CD14-positive monocyte (primary cell): ENCODE results near the gene C1S. TPM values are rescaled to one million over a fixed set of nuclear protein-coding genes. Genes with fewer than 3 reads are reported as not detected.

Experiments
- DNase-seq, 3 donors: peaks; one replicate each; pipeline ENCODE4 v3.0.0-alpha.2; 2011 to 2022
- H2AFZ ChIP-seq: 2 replicates; pipeline ENCODE4 v1.6.0; 2012; ENCODE audit warnings: mild to moderate bottlenecking, low read depth, low read length, inconsistent platforms; ENCODE audit not compliant: insufficient read depth, poor library complexity, severe bottlenecking
- H3K27ac ChIP-seq, 2 donors: 1 replicate in 1 of 2; 2 replicates in 1 of 2; pipeline ENCODE4 v1.5.1; 2012 to 2013; ENCODE audit warnings: low read length in 2 of 2, control low read depth in 1 of 2, inconsistent platforms in 1 of 2, low read depth in 1 of 2, mild to moderate bottlenecking in 1 of 2
- H3K27me3 ChIP-seq, 2 donors: one replicate each; pipeline versions ENCODE4 v1.6.0 to v1.6.1; 2011 to 2013; ENCODE audit warnings: low read length in 2 of 2; ENCODE audit not compliant: control insufficient read depth in 2 of 2, insufficient read depth in 2 of 2
- H3K36me3 ChIP-seq, 2 donors: replicated peaks in 1 of 2; 1 replicate in 1 of 2; 2 replicates in 1 of 2; pipeline versions ENCODE4 v1.5.1 to v1.6.1; 2012 to 2013; ENCODE audit warnings: low read length in 2 of 2, control low read depth in 1 of 2, inconsistent platforms in 1 of 2, mild to moderate bottlenecking in 1 of 2; ENCODE audit not compliant: insufficient read depth in 2 of 2, control insufficient read depth in 1 of 2
- H3K4me1 ChIP-seq, 2 donors: 1 replicate in 1 of 2; 2 replicates in 1 of 2; pipeline versions ENCODE4 v1.5.1 to v1.6.1; 2012 to 2013; ENCODE audit warnings: low read length in 2 of 2, control low read depth in 1 of 2, inconsistent platforms in 1 of 2, mild to moderate bottlenecking in 1 of 2, moderate library complexity in 1 of 2; ENCODE audit not compliant: insufficient read depth in 2 of 2, control insufficient read depth in 1 of 2
- H3K4me2 ChIP-seq: replicated peaks from 2 replicates; pipeline ENCODE3; 2012; ENCODE audit warnings: low read length, moderate library complexity, mild to moderate bottlenecking; ENCODE audit not compliant: poor library complexity, severe bottlenecking; ENCODE audit errors: extremely low read depth
- H3K4me3 ChIP-seq, 3 experiments: fragments of 200-600 bp in 1 of 3; sonication (generic) in 1 of 3; replicated peaks in 1 of 3; 1 replicate in 2 of 3; 2 replicates in 1 of 3; pipeline ENCODE4 v1.5.1; 2011 to 2013; ENCODE audit warnings: low read length in 3 of 3, mild to moderate bottlenecking in 3 of 3, control low read depth in 2 of 3, low read depth in 2 of 3, inconsistent platforms in 1 of 3, moderate library complexity in 1 of 3
- H3K79me2 ChIP-seq: 2 replicates; pipeline ENCODE4 v1.6.0; 2012; ENCODE audit warnings: mild to moderate bottlenecking, control low read depth, inconsistent platforms, low read length, moderate library complexity; ENCODE audit not compliant: insufficient read depth
- H3K9ac ChIP-seq: 2 replicates; pipeline ENCODE4 v1.6.0; 2017; ENCODE audit warnings: low read length, mild to moderate bottlenecking; ENCODE audit not compliant: insufficient read depth, poor library complexity, severe bottlenecking
- H3K9me3 ChIP-seq, 2 donors: replicated peaks in 1 of 2; 1 replicate in 1 of 2; 2 replicates in 1 of 2; pipeline versions ENCODE4 v1.5.1 to v1.6.1; 2012 to 2013; ENCODE audit warnings: low read length in 2 of 2, control low read depth in 1 of 2; ENCODE audit not compliant: control insufficient read depth in 1 of 2, insufficient read depth in 1 of 2
- H4K20me1 ChIP-seq: 2 replicates; pipeline ENCODE4 v1.6.0; 2012; ENCODE audit warnings: mild to moderate bottlenecking, low read length, control low read depth, moderate library complexity; ENCODE audit not compliant: insufficient read depth
- H3K27ac Mint-ChIP-seq, 7 donors: one replicate each; pipeline ENCODE4 v1.8.0; 2020; ENCODE audit warnings: mild to moderate bottlenecking in 7 of 7, mixed read lengths in 7 of 7, moderate library complexity in 6 of 7, inconsistent platforms in 2 of 7
- H3K27me3 Mint-ChIP-seq, 3 donors: one replicate each; pipeline ENCODE4 v1.8.0; 2021 to 2022; ENCODE audit warnings: low read depth in 3 of 3, mild to moderate bottlenecking in 3 of 3, mixed read lengths in 3 of 3, moderate library complexity in 3 of 3, inconsistent platforms in 1 of 3
- H3K36me3 Mint-ChIP-seq, 2 donors: one replicate each; pipeline ENCODE4 v1.8.0; 2020; ENCODE audit warnings: mixed read lengths in 2 of 2, inconsistent platforms in 1 of 2, mild to moderate bottlenecking in 1 of 2
- H3K4me1 Mint-ChIP-seq: one replicate; pipeline ENCODE4 v1.8.0; 2020; ENCODE audit warnings: mild to moderate bottlenecking, mixed read lengths
- H3K4me3 Mint-ChIP-seq, 2 donors: one replicate each; pipeline ENCODE4 v1.8.0; 2020; ENCODE audit warnings: mild to moderate bottlenecking in 2 of 2, mixed read lengths in 2 of 2, moderate library complexity in 1 of 2
- H3K9me3 Mint-ChIP-seq, 7 donors: one replicate each; pipeline ENCODE4 v1.8.0; 2020 to 2022; ENCODE audit warnings: mixed read lengths in 7 of 7, mild to moderate bottlenecking in 6 of 7, moderate library complexity in 6 of 7, inconsistent platforms in 2 of 7
- CTCF ChIP-seq: fragments of 200-600 bp; IDR thresholded peaks from one replicate; pipeline ENCODE4 v1.8.0; 2022; ENCODE audit warnings: antibody characterized with exemption, mild to moderate bottlenecking
- WGBS: methylation state at CpG from one replicate; pipeline ENCODE4 v1.1.5; 2013; ENCODE audit warnings: missing lambda C conversion rate; ENCODE audit not compliant: insufficient coverage; 5-methylcytosine and 5-hydroxymethylcytosine counted together
- intact Hi-C, 2 donors: fragments of 100-400 bp; cut with micrococcal nuclease; formaldehyde crosslinking; loops; one replicate each; pipeline versions ENCODE4 v1.15.0 to v1.15.1; 2023
- polyA plus RNA-seq, 3 donors: library from polyadenylated mRNA; depleted of rRNA in 1 of 3; unstranded in 2 of 3; stranded (reverse) in 1 of 3; fragments of 300-500 nt in 2 of 3; fragments of >200 nt in 1 of 3; fragmentation: Illumina TruSeq in 2 of 3; gene quantifications; 1 replicate in 2 of 3; 2 replicates in 1 of 3; pipeline ENCODE4 v1.2.3, GENCODE V29; 2012 to 2021

C1S gene
- polyA plus RNA-seq, 3 donors = 1.00 TPM; not detected in 2

DNA sequence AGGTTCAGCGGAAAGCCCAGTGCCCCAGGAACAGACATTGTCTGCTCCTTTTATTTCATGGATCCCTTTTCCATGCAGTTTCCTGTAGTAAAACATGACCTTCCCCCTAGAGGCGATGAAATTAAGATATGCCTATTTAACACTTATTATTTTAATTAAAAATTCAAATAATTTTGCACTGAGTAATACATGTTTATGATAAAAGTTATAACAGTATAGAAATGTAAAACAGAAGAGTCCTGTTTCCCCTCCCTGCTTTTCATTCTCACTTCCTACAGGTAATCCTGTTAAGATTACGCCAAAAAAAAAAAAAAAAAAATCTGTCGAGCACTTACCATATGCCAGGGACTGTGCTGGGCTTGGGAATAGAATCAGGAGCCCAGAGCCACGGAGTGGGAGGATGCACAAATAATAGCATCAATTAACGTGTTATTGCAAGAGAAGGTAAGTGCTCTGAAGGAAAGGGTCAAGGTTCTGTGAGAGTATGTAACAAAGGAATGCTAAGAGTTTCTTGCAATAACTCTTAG is 41.4 kb upstream of the C1S start:
- intact Hi-C loops = loop anchor here (5.0 kb wide), 2 partner anchors 47 to 67 kb away; partner anchors contain the start of genes EMG1 (in 2 of the 2), PHB2 (in 2 of the 2) and PTPN6 (in 1 of the 2)
- Histone ChIP-seq H2AFZ (peak overlapping the region; percentile 99), H3K36me3 (peaks cover 2 to 12% of the 10 kb centered on the region in 2 donors), H3K27ac (peak overlapping the region in 1 of 2 donors; percentile 86), H3K79me2 (peaks cover 46% of the 10 kb centered on the region), H3K9me3 (no peaks in the 10 kb centered on the region), H3K9ac (peak overlapping the region; percentile 69), H3K4me1 (peaks cover 24 to 40% of the 10 kb centered on the region in 2 donors), H3K4me2 (peak overlapping the region; percentile 94), H3K27me3 (no peaks in the 10 kb centered on the region), H3K4me3 (peak overlapping the region in 1 of 3 experiments; percentile 99), H4K20me1 (peaks cover 5% of the 10 kb centered on the region)
- WGBS = no CpG with 5 or more reads among the region's 6 CpGs
- Mint-ChIP-seq H3K36me3 (peaks cover 12 to 13% of the 10 kb centered on the region in 2 donors), H3K9me3 (no peaks in the 10 kb centered on the region), H3K4me3 (peak overlapping the region; percentile 96 to 97), H3K4me1 (peaks cover 40% of the 10 kb centered on the region), H3K27me3 (peaks cover 0 to 2% (median 0%) of the 10 kb centered on the region in 3 donors), H3K27ac (peak overlapping the region in 2 of 7 donors; percentile 65 to 91)
- no peak for DNase-seq
- peak; percentile 29 for TF ChIP-seq CTCF

DNA sequence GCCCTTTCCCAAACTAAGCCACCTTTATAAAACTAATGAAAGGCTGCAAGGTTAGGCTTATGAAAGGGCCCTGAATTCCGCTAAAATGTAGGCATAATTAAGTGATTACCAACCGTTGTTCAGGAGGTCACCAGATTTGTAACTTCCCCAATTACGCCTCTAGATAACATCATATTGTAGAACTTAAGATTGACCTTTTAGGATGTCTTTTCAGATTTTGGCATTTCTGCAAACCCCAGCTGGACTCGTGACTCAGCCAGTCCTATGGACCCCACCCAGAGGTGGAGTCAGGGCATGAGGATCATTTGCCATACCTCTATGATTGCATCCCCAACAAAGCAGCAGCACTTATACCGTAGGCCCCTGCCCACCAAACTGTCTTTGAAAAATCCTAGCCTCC is 38.6 kb upstream of the C1S start:
- peak; percentile 23 to 40 (median 39) for DNase-seq
- Histone ChIP-seq H3K27ac (no peak overlapping the region), H3K27me3 (no peaks in the 10 kb centered on the region), H3K4me3 (no peak overlapping the region), H2AFZ (no peak overlapping the region), H3K9me3 (no peaks in the 10 kb centered on the region), H3K4me1 (peaks cover 12 to 26% of the 10 kb centered on the region in 2 donors), H3K79me2 (peaks cover 17% of the 10 kb centered on the region), H4K20me1 (no peaks in the 10 kb centered on the region), H3K9ac (no peak overlapping the region), H3K36me3 (no peaks in the 10 kb centered on the region), H3K4me2 (no peak overlapping the region)
- H3K27ac Mint-ChIP-seq = peak overlapping the region in 2 of 7 donors; percentile 37 to 54
- peaks cover 0 to 2% (median 0%) of the 10 kb centered on the region in 7 donors for H3K9me3 Mint-ChIP-seq
- H3K4me1 Mint-ChIP-seq = peaks cover 24% of the 10 kb centered on the region
- H3K36me3 Mint-ChIP-seq = no peaks in the 10 kb centered on the region
- TF ChIP-seq CTCF = no peak
- WGBS = 17% methylated on average over 1 of the region's 5 CpGs
- intact Hi-C loops = loop anchor here (10.0 kb wide), 2 partner anchors 73 to 93 kb away; partner anchors contain the start of gene C1R (in 1 of the 2)
- H3K4me3 Mint-ChIP-seq = no peak overlapping the region
- peaks cover 0 to 4% (median under 1%) of the 10 kb centered on the region in 3 donors for H3K27me3 Mint-ChIP-seq
